SK-N-SH treated with all-trans-retinoic acid at 6 μM for 48 hours (cell line): ENCODE data around the gene NCMAP.

Experiments
- ARNTL ChIP-seq: fragments of 450-650 bp; formaldehyde crosslinking; IDR thresholded peaks from 2 replicates; pipeline ENCODE4 v1.5.0; 2020; ENCODE audit warnings: low read depth, mild to moderate bottlenecking, moderate library complexity, borderline replicate concordance
- BACH2 ChIP-seq: fragments of 250-450 bp; sonication (Bioruptor Pico); IDR thresholded peaks from 2 replicates; pipeline ENCODE4 v1.9.0; 2021; ENCODE audit warnings: mild to moderate bottlenecking, borderline replicate concordance
- CREB5 ChIP-seq: fragments of 250-450 bp; sonication (Bioruptor Pico); IDR thresholded peaks from 2 replicates; pipeline ENCODE4 v1.5.1; 2020; ENCODE audit warnings: low read depth, mild to moderate bottlenecking, moderate library complexity
- CSRNP3 ChIP-seq: fragments of 250-450 bp; sonication (Bioruptor Pico); IDR thresholded peaks from 2 replicates; pipeline ENCODE4 v1.5.1; 2021; ENCODE audit warnings: mild to moderate bottlenecking, moderate library complexity
- SNAI2 ChIP-seq: fragments of 250-450 bp; sonication (Bioruptor Pico); IDR thresholded peaks from 2 replicates; pipeline ENCODE4 v1.5.0; 2020; ENCODE audit warnings: mild to moderate bottlenecking, moderate library complexity
- TCF4 ChIP-seq: fragments of 250-450 bp; sonication (Bioruptor Pico); IDR thresholded peaks from 2 replicates; pipeline ENCODE4 v1.8.0; 2021; ENCODE audit warnings: mild to moderate bottlenecking, moderate library complexity, borderline replicate concordance
- TSHZ2 ChIP-seq: fragments of 250-450 bp; sonication (Bioruptor Pico); IDR thresholded peaks from 2 replicates; pipeline ENCODE4 v1.5.0; 2020; ENCODE audit warnings: mild to moderate bottlenecking, moderate library complexity
- ZFP30 ChIP-seq: fragments of 450-650 bp; formaldehyde crosslinking; IDR thresholded peaks from 2 replicates; pipeline ENCODE4 v1.5.0; 2022; ENCODE audit warnings: mild to moderate bottlenecking, moderate library complexity
- ZNF8 ChIP-seq: fragments of 450-650 bp; formaldehyde crosslinking; IDR thresholded peaks from 2 replicates; pipeline ENCODE4 v1.5.0; 2020; ENCODE audit warnings: mild to moderate bottlenecking, moderate library complexity

- TF ChIP-seq BACH2 (no peak), ZFP30 (CRISPR knock-in tag) (no peak), CREB5 (CRISPR knock-in tag) (no peak), ARNTL (CRISPR knock-in tag) (no peak), TCF4 (CRISPR knock-in tag) (no peak), SNAI2 (no peak), TSHZ2 (CRISPR knock-in tag) (no peak), CSRNP3 (CRISPR knock-in tag) (no peak), ZNF8 (CRISPR knock-in tag) (no peak)
Measured at GRCh38 chr1:24657781-24658180, 101.9 kb downstream of the NCMAP start.
